NCI-H2171 (cell line): ENCODE results near the gene ABCA6.
"Not testable (repeated sequence)": the region's sequence is repeated elsewhere in the genome, so short reads cannot be mapped to it uniquely, and the experiment has no call there.

Source experiments
- DNase-seq: peaks from one replicate; lab custom pipeline; 2025; lab: John Stamatoyannopoulos, UW

Gene ABCA6

DNA sequence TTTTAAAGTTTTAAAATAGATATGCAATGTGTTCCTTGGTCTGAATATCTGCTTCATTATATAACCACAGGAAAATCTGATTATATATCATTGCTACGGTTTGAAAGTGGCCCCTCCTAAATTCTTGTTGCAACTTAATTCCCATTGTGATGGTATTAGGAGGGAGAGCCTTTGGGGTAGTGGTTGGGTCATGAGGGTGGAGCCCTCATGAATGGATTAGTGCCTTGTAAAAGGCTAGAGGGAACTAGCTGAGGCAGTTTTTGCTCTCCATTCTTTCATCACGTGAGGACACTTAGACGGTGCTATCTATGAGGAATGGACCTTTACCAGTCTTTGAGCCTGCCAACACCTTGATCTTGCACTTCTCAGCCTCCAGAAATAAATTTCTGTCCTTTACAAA lies 7.6 kb downstream of the ABCA6 start:
- no peak for DNase-seq

DNA sequence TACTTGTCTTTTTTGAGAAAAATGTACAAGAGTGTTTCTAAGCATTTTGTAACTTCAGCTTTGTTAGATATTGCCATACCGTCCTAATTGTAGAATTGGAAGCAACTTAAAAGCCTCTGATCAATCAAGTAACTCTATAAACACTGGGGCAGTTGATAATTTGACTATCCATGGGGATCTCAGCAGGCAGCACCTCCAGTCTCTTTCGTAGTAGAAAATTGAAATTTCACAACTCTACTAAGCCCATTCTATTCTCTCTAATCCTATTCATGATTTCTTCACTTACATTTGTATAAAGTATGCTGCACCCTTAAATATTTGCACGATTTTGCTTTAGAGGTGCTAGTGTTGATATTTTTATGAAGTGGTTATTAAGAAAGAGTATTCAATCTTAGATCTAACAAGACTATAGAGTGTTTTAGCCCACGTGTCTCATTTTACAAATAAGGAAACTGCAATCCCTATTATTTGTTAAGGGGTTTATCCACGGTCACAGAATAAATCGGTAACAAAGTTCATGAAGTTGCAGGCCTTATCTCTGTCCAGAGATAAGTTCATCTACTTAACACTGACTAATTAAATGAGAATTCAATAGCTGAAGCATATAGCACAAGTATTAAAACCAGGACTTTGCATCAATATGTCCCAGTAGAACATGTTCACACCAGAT lies 10.9 kb downstream of the ABCA6 start:
- no peak for DNase-seq

DNA sequence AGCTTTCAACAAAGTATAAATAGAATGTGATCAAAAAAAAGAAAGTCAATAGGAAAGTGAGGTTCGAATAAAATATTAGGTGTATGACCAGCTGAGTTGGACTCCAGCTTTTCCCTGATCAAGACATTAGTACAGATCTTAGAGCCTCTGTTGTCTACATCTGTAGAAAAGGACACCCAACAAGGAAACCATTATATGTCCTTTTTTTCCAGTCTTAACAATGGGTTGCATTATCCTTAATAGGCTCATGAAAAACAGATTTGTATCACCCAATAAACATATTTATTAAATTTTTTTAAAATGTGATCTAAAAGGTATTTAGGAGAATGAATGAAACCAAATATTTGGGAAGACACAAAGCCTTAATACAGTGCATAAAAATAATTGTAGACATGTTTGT lies 18.1 kb downstream of the ABCA6 start:
- DNase-seq, result no peak

DNA sequence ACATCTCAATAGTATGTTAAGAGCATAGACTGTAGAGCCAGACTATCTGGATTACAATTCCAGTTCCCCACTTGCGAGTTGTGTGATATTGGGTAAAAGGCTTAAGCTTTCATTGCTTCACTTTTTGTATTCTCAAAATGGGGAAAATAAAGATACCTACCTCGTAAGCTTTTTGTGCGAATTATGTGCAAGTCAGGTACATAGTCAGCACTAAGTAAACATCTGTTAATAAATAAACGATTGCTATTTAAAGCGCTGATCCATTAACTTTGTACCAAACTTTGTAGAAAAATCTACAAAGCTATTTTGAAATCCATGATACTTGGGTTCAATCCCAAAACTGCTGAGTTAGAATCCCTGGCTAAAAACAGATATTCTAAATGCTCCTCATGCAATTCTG lies 19.6 kb downstream of the ABCA6 start:
- DNase-seq, result no peak

DNA sequence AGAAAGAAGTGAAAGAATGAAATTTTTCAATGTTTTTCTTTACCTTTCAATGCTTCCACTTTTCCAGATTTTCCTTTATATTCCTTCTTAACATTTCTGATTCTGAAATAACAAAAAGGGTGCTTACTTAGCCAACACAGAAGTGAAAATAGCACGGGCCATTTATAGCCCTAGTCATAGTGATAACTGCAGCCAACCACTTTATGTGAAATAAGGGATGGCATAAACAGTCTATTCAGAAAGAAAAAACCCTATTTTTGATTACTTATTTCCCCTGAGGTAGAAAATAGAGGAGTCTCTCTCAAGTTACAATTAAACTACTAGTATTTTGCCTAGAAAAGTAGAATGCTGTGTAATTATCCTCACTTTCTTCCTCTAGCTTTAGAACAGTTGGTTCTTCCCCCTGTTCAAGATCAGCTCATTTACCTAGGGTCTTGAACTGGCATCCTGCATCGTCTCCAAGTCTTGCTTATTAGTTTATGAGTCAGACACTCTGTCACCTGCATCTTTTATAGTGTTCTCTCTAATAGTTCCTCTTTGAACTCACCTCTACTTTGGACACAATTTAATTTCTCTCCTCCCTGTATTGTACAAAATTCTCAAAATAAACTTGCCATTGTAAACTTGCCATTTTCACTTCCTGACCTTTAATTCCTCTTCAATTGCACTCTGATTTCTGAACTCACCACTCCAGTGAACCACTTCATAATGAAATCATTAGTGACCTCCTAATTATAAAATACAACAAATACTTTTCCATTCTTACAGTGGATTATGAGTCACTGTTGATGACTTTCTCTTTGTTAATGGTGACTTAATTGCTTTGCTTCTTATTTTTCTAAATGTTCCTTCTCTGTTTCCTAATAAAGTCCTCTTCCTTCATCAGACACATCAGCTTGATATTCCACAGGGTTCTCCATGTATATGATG lies 23.6 kb downstream of the ABCA6 start:
- no peak for DNase-seq

DNA sequence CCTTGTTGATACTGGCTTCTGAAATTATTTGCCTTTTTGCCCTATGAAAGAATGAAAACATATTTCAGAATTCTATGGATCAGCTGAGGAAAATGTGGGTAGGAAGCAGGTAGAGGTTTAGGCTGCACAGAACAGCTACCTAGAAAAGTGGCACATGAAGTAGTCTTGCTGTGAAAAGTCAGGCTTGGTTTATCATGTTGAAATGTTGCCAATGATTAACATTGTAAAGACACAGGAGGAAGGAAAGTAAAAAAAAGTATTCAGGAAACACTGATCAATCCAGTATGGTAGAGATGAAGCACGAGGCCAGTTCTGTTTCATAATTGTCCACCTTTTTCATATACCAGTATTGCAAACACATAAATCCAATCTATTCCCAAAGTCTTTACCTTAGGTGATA lies 29.9 kb downstream of the ABCA6 start:
- DNase-seq, result no peak

DNA sequence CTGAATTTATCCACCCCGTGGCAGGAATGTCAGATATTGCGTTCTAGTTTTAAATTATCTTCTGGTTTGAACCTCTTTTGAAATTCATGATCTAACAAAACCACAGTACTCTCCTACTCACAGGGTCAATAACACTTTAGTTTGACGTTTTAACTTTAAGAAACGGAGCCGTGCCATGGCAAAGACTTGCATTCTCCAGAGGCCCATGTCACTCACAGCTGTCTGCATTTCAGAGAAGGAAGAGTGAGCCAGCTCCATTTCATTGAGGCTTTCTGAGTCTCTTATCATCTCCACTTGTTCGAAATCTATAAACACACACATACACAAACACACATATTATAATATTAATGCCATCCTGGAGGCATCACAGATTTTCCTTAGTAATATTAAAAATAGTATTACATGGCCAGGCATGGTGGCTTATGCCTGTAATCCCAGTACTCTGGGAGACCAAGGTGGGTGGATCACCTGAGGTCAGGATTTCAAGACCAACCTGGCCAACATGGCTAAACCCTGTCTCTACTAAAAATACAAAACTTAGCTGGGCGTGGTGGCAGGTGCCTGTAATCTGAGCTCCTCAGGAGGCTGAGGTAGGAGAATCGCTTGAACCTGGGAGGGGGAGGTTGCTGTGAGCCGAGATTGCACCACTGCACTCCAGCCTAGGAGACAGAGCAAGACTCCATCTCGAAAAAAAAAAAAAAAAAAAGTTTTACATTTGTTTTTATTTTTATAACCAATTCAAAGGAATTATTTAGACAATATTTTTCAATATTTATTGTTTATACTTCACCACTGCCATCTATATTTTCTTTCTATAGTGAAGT lies 35.6 kb downstream of the ABCA6 start:
- DNase-seq, result no peak

DNA sequence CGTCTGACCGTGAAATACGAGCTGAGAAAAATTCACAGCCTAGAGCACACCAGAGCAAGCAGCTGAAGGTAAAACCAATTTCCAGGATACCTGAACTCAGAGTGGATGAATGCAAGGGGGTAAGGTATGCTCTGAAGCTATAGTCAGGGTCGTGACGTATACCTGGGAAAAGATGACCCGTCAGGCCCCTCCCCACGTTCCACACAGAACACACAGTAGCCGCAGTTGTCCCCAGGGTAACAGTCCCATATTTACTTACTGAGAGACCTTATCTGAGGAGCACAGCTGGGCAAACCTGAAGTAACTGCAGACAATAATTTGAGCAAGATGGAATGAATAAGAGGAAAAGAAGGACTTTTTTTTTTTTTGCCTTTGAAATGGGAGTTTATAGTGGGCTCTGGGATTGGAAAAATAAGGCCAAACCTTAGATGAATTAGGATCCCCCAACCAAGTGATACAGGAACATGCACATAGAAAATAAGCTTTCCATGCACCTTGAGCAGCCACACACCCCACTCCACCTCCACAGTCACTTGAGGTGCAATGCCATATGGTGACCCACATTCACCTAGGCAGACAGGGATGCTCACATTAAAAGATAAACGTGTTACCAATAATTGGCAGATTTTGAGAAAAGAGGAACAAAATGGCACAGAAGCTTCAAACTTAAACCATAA lies 38.0 kb downstream of the ABCA6 start:
- no peak for DNase-seq

DNA sequence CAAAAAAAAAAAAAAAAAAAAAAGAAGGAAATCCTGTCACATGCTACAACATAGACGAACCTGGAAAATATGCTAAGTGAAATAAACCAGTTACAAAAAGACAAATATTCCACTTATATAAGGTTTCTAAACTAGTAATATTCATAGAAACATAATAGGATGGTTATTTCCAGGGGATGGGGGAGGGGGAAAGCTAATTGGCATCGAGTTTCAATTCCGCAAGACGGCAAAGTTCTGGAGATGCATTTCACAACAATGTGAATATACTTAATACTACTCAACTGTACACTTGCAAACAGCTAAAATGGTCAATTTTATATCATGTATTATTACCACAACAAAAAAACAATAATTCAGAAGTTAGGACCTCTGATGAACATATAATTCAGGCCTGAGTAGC lies 43.1 kb downstream of the ABCA6 start:
- no peak for DNase-seq

DNA sequence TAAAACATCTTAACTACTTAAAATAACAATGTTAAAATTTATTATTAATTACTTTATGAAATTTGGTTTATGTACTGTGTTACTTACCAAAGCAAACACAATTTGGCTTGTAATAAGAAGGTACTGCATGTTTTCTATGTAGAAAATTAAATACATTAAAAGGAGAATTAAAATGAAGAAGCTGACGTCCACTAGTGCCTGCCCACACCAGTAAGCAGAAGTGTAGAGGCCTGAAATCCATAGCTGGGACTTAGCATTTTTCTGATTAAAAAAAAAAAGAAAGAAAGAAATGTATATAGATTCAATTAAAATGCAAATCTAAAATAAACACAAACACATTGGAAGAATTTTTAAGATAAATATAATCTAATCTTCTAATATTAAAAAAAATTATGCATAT lies 45.2 kb downstream of the ABCA6 start:
- no peak for DNase-seq

DNA sequence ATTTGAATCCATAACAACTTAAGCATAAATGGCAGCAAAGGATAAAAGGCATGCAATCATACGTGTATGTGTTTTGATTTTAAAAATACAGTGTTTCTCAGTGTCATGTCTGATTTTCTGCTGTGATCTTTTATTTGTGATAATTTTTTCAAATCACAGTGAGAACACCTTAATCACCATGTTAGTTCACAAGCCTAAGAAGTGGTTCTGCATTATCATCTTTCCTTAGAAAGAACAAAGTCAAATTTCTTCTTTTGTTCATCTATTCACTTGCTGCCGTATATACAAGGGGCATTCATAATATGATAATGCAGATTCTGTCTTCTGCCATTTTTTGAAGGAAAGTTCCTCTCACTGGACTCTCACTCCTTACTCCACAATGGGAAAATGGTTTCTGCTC lies 47.7 kb downstream of the ABCA6 start:
- DNase-seq, result no peak

DNA sequence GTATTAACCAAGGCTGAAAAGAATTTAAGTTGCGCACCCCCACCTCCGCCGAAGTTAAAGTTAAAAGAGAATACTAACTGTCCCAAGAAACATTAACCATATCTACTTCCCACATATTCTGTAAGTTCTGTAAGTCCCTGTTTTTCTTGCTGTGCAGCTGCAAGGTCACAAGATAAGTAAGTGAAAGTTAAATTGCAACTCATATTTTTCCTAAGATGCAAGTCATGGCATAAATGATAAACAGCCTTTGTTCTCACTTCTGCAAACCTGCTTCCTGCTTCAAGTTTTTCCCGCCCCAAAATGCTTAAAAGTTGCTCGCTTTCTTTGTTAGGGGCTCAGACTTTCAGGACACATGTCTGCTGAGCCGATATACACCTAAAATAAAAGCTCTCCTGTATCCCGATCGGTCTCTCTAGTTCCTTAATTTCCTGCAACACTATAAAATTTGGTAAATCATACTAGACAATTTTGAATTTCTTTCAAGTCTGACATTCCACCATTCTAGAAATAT lies 48.4 kb downstream of the ABCA6 start:
- DNase-seq, result no peak

DNA sequence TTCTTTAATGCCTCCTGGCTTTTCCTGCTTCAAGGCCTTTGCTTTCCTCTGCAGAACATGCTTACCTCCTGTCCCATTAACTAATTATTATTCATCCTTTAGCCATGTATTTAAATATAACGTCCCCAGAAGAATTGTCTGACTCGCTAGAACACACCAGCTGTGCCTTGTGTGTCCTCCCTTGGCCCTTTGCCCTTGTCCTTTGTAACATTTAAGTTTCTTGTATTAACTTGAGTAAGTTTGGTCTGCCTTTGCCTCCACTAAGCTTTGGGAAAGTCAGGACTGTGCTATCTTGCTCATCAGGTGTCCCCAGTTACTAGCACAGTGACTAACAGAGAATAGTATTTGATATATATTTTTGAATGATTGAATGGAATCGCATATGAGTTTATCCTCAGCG lies 51.3 kb downstream of the ABCA6 start:
- no peak for DNase-seq

DNA sequence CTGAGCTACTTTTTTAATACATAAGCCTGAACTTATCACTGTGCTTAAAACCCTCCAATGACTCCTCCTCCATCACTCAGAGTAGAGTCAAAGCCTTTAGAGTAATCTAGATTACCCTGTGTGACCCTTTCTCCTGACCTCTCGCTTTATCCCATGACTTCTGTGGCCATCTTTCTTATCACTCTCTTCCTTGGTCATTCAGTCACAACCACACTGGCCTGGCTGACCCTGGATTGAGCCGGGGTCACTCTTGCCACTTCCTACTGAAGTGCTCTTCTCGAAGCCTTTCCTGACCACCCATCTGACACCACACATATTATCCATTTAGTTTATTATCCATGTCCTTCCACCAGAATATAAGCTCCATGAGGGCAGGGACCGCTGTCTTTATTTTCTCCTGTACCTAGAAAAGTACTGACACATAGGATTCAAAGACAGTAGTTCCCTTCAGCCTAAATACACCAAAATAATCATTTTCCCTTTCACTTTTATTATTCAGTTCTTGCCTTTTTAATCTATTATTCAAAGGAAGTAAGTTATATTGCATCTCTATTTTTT lies 53.0 kb downstream of the ABCA6 start:
- DNase-seq, result no peak

DNA sequence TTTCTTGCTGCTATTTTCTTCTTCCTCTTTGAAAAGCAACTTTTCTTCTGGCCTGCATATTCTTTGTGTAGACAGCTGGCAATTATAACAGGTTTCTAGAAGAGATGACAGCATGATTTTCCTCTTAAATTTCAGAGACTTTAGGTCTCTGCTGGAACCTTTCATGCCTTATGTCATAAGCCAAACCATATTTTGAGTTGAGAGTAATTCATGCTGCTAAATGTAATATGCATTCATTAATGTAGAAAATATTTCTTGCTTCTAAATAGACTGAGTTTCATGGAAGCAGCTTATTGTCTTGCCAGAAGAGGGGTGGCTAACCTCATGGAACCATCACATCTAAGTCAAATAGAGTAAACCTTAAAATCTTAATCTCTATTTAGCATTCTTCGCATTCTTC lies 55.1 kb downstream of the ABCA6 start:
- DNase-seq, result no peak

DNA sequence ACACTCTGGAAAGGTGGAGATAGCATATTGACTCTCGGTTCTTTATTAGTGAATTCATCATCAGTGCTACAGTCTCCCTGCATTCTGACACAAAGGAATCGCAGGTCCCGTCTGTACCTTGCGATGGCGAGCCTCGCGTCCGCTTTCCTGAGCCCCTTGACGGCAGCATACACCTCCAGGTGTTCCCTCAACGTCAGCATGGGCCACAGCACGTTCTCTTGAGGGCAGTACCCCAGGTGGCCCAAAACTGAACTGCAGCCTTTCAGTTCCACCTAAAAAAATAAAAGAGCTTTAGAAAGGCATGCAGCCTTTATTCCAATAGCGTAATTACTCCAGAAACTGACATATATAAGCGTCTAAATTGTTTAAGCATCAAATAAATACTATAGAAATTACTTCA lies 56.8 kb downstream of the ABCA6 start:
- no peak for DNase-seq

DNA sequence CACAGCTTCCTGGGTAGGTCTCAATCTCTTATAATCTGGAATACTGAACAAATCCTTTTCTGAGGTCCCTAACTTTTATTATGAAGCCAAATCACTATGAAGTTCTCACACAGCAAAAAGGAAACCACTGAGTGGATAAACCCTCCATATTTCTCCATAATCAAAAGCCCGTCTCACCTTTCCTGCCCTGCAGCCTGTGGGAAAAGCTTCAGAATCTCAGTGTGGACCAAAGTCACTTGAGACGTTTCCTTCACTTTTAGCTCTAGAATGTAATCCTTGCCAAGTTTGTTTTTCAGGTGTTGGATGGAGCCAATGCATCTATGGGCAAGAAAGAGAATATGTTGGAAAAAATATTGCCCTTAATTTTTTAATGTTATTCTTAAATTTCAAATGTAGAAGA lies 59.0 kb downstream of the ABCA6 start:
- no peak for DNase-seq

DNA sequence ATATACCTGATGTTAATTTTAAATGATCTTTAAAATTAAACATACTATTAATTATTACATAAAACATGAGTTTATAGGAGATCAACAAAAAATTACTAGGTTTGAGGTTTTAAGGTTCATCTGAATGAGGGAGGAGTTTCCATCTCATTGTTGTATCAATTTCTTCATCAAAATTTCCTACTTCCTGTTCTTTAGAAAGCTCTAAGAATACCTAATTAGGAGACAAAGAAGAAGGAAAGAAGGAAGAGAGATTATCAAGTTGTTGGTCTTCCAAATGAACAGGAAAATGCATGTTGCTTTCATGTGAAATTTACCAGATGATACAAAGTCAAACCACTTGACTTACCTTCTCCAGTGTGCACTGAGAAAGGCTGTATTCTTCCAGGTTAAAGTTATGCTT lies 62.8 kb downstream of the ABCA6 start:
- no peak for DNase-seq

DNA sequence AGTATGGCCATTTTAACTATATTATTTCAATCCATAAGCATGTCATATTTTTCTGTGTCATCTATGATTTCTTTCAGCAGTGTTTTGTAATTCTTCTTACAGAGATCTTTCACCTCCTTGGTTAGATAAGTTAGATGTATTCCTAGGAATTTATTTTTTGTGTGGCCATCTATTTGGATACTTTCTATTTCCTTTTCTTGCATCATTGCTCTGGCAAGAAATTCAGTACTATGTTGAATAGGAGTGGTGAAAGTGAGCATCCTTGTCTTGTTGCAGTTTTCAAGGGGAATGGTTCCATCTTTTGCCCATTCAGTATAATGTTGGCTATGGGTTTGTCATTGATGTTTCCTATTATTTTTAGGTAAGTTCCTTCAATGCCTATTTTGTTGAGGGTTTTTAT lies 65.9 kb downstream of the ABCA6 start:
- no peak for DNase-seq

DNA sequence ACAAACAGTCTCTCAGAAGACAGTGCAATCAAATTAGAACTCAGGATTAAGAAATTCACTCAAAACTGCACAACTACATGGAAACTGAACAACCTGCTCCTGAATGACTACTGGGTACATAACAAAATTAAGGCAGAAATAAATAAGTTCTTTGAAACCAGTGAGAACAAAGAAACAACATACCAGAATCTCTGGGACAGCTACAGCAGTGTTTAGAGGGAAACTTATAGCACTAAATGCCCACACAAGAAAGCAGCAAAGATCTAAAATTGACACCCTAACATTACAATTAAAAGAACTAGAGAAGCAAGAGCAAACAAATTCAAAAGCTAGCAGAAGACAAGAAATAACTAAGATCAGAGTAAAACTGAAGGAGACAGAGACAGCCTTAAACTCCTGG lies 68.3 kb downstream of the ABCA6 start:
- not testable (repeated sequence) for DNase-seq

DNA sequence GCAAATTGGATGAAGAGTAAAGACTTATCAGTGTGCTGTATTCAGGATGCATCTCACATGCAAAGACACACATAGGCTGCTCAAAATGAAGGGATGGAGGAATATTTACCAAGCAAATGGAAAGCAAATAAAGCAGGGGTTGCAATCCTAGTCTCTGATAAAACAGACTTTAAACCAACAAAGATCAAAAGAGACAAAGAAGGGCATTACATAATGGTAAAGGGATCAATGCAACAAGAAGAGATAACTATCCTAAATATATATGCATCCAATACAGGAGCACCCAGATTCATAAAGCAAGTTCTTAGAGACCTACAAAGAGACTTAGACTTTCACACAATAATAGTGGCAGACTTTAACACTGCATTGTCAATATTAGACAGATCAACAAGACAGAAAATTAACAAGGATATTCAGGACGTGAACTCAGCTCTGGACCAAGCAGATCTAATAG lies 68.9 kb downstream of the ABCA6 start:
- not testable (repeated sequence) for DNase-seq

DNA sequence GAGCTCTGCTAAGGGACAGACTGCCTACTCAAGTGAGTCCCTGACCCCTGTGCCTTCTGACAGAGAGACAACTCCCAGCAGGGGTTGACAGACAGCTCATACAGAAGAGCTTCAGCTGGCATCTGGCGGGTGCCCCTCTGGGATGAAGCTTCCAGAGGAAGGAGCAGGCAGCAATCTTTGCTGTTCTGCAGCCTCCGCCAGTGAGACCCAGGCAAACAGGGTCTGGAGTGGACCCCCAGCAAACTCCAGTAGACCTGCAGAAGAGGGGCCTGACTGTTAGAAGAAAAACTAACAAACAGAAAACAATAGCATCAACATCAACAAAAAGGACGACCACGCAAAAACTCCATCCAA lies 70.5 kb downstream of the ABCA6 start:
- DNase-seq, result not testable (repeated sequence)
